GM10847 (cell line): Measurements from ENCODE around the gene TBX15.

ENCODE experiments used
- POLR2A ChIP-seq: IDR thresholded peaks from 2 replicates; pipeline ENCODE4 v1.6.1; 2011; ENCODE audit not compliant: insufficient read length; ENCODE audit errors: extremely low read depth

Gene TBX15

DNA sequence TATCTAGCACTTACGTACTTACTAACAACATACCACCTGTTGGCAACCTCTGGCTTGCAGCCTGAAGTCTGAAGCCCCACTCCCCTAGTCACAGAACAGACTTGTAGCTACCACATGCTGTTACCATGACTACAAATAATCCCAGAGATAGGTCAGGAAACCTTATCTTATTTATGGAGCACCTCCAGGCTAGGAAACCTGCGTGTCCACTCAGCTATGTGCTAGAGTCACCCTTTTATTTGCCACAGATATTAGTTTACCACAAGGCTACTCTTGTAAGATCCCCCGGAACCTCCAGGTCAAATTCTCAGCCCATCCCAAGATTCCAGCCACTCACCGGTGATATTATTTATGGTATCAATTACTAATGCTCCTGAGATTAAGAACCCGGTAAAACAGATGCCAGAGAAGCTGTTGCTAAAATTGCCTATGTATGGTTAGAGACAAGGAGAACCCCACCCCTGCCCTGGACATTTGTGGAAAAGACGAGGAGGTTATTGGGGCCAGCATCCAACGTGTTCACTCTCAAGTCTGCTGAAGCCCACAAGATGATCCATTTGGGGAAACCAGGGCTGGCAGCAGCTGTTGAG lies 116.5 kb downstream of the TBX15 start:
- no peak for TF ChIP-seq POLR2A

DNA sequence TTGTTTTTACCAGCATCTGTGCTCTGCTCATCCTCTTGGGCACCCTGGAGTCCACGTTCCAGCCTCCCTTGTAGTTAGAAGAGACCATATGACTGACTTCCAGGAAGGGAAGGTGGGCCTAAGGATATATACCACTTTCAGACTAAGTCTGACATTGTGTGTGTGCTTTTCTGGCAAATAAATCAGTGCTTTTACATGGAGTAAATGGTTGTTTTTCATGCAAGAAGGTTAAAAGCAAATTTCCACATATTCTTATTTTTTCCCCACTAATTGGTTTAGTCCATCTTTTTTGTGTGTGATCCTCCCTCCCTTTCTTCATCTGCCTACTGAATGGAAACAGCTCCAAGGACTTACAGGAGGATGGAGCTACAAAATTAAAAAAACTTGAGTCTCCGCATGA lies 119.8 kb downstream of the TBX15 start:
- TF ChIP-seq POLR2A, result no peak

DNA sequence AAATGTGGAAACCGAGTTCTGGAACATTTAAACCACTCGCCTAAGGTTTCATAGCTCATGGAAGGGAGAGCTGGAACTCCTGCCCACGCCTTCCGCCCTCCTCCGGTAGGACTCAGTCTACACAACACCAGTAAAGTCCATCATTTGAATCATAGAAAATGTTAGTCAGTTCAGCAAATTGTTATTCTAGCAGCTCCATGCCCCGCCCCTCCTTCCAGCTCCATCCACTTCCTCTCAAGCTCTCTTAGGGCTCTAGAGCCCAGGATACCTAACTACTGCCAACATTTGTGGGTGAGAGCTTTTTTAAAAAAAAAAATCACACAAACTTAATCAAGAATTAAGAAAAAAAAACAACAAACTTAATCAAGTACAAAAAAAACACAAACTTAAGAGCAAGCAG lies 121.8 kb downstream of the TBX15 start:
- TF ChIP-seq POLR2A, result no peak

GRCh38 chr1:118863688-118864087 lies 124.5 kb downstream of the TBX15 start:
- TF ChIP-seq POLR2A, result no peak

DNA sequence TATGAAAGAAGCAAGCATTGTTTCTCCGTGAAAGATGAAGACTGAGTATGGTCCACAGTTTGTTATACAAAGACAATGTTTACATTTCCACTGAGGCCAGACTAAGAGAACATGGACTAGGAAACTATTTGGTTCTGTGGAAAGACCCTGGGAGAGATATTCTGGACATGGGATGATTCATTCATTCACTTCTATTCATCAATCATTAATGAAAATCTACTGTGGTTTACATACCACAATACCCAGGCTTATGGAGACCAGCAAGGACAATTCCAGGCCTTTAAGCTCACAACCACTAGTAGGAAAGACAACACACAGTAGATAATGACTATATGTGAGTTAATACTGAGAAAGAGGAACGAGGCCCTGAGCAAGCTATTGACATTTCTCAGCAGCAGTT lies 125.4 kb downstream of the TBX15 start:
- no peak for TF ChIP-seq POLR2A

GRCh38 chr1:118861216-118861615 lies 126.9 kb downstream of the TBX15 start:
- TF ChIP-seq POLR2A, result no peak

DNA sequence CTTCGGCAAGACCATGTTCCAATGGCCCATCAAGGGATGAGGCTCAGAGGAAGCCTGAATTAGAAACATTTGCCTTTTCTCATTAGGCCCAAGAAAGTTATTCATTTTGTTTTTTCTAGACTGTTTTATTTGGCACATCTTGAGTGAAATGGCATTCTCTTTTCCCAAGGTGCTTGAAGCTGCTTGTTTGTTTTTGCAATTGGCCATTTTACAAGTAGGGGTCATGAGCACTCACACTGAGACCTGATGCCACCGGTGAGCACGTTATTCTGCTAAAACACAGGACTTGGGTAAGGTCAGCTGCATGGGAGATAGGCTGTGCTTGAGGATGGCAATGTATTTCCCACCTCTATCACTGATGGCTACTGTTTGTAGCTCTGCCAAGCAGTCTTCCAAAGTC lies 128.1 kb downstream of the TBX15 start:
- TF ChIP-seq POLR2A, result no peak

DNA sequence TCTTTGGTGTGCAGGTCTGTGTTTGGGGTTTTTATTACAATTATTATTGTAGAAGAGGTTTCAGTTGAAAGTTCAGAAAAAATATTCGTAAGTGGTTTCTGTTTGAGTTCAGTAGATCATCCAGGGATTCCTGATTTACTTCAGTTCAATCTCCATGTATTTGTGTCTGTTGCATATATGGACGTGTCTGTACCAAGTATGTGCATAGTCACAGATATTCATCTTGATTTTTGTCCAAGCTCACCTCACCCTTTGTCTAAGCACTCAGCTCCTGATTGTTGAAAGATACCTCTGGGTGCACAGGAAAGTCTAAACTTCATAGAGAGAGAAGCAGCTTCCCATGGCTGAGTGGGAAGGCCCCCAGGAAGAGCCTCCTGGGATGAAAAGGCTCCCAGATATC lies 141.7 kb downstream of the TBX15 start:
- no peak for TF ChIP-seq POLR2A

DNA sequence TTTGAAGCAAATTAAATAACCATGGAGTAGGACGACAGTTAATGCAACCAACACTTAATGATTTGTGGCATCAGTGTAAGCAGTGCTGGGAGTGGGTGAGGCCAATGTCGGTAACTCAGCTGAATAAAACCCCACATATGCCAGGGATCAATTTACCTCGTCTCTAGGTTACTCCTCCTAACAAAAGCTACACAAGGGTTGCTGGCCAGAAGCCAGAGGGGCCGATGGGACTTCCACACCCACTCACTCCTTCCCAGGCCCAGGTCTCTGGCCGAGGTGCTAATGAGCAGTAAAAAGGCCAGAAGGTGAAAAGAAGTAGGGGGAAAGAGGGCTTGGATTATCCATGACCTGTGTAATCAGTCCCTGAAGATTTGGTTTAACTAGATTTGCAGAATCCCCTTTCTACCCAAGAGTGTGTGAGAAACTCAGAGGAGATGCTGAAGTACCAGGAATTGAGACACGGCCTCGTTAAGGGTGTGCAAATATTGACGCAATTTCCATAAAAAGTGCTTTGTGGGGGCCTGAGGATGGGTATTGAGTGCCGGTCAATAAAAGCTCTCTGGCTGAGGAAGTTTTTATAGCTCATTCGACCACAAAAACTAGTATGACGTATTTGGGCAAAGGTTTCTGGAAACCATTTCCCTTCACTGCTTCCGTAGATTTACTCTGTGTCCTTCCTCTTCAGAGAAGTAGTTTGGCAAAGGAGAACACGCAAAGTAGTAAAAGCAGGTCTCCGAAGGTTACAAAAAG lies 145.5 kb downstream of the TBX15 start:
- TF ChIP-seq POLR2A, result no peak

GRCh38 chr1:118841521-118841920 lies 146.6 kb downstream of the TBX15 start:
- no peak for TF ChIP-seq POLR2A
